ENCODE data around the gene AMZ2. TPM values are rescaled to one million over a fixed set of nuclear protein-coding genes. Genes with fewer than 3 reads are reported as not detected.

Gene AMZ2
- total RNA-seq, 1 experiment from 2014 or later, result 59.6 TPM

- DNase-seq (ENCODE audit: low read depth, low spot score), result no peak
- in situ Hi-C loops (cut with HindIII; ENCODE audit: low pct_unique_long_range_greater_than_20kb, low sequenced_read_pairs), result no loop called here
- CTCF ChIA-PET, result no interaction called here
These were observed 53.7 kb downstream of the AMZ2 start for GRCh38 chr17:68301438-68301959.

DNA sequence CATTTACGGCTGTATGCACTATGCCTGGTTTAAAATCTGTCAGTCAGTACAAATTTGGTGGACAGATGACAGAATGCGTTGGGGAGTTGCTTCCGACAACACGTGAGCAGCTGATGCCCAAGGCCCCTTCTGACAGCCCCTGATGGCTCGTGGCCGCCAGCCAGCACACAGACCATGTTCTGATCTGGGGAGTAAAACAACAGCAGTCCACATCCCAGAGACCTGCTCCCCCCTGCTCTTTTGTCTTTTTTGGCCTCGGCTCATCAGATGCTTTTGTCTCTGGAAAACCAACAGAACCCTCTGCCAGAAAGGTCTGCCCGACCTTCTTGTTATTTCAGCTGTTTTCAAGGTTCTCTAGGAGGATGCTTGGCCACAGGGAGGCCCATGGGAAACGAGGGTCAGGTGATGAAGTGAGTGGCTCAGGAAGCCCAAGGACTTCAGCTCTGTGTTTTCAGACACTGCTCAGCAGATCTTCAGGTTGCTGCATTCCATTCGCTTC, 54.3 kb downstream of the AMZ2 start:
- Histone ChIP-seq H3K4me1 (ENCODE audit: control insufficient read depth, insufficient read depth, low read length) (no peaks in the 10 kb centered on the region), H3K4me3 (ENCODE audit: low read depth in 2 of 2, low read length in 2 of 2) (no peak overlapping the region), H3K27me3 (ENCODE audit: control insufficient read depth, insufficient read depth, low read length) (no peaks in the 10 kb centered on the region), H3K27ac (ENCODE audit: low read length) (no peak overlapping the region), H3K9me3 (ENCODE audit: control insufficient read depth, insufficient read depth, low read depth, low read length) (no peaks in the 10 kb centered on the region), H3K36me3 (ENCODE audit: control insufficient read depth, insufficient read depth, low read length) (no peaks in the 10 kb centered on the region)
- in situ Hi-C loops (cut with HindIII; ENCODE audit: low pct_unique_long_range_greater_than_20kb, low sequenced_read_pairs), result no loop called here
- no peak for ATAC-seq
- CTCF ChIA-PET, result no interaction called here
- no peak for DNase-seq (ENCODE audit: low read depth, low spot score)
- intact Hi-C loops (cut with micrococcal nuclease; ENCODE audit: unreplicated experiment), result no loop called here
- BruUV-seq (replicated peaks), result no TSS peak
- no peak for TF ChIP-seq REST (IDR thresholded peaks at IDR 0.05; ENCODE audit: insufficient read depth in 1 of 2, low read depth in 2 of 2, low read length in 1 of 2)
- no peak for TF ChIP-seq SIN3A (IDR thresholded peaks at IDR 0.05; ENCODE audit: borderline replicate concordance, insufficient read depth, low read depth, low read length)
- no peak for TF ChIP-seq CTCF (IDR thresholded peaks at IDR 0.05)
- TF ChIP-seq POLR2AphosphoS5 (IDR thresholded peaks at IDR 0.05; ENCODE audit: low read depth, low read length), result no peak
- no peak for TF ChIP-seq TCF7L2 (IDR thresholded peaks at IDR 0.05; ENCODE audit: low read depth, low read length)
- POLR2A ChIA-PET, result interaction anchor here (0.5 kb wide), 1 partner anchor 455 kb away, joined by 3 read pairs; no protein-coding TSS in a partner anchor

More at GRCh38 chr17:68301438-68301959, 53.7 kb downstream of the AMZ2 start:
- ATAC-seq, result no peak
- no peaks in the 10 kb centered on the region for H3K4me1 ChIP-seq (ENCODE audit: control insufficient read depth, insufficient read depth, low read length)
- TF ChIP-seq REST (IDR thresholded peaks at IDR 0.05; ENCODE audit: insufficient read depth in 1 of 2, low read depth in 2 of 2, low read length in 1 of 2) (no peak), TCF7L2 (IDR thresholded peaks at IDR 0.05; ENCODE audit: low read depth, low read length) (no peak)
- intact Hi-C loops (cut with micrococcal nuclease; ENCODE audit: unreplicated experiment), result no loop called here
- H3K27me3 ChIP-seq (ENCODE audit: control insufficient read depth, insufficient read depth, low read length), result no peaks in the 10 kb centered on the region
- H3K4me3 ChIP-seq (ENCODE audit: low read depth in 2 of 2, low read length in 2 of 2), result no peak overlapping the region
- H3K27ac ChIP-seq (ENCODE audit: low read length), result no peak overlapping the region
- H3K36me3 ChIP-seq (ENCODE audit: control insufficient read depth, insufficient read depth, low read length), result no peaks in the 10 kb centered on the region
- POLR2A ChIA-PET, result no interaction called here
- BruUV-seq (replicated peaks), result no TSS peak
- H3K9me3 ChIP-seq (ENCODE audit: control insufficient read depth, insufficient read depth, low read depth, low read length), result no peaks in the 10 kb centered on the region
